WTC11 (cell line): ENCODE results near the gene AGBL4.

Experiments used
- CBFB ChIP-seq: sonication (generic); formaldehyde crosslinking; IDR thresholded peaks from 2 replicates; pipeline ENCODE4 v1.8.1; 2022; ENCODE audit warnings: mild to moderate bottlenecking, low read depth, missing genetic modification reagents
- E2F1 ChIP-seq: sonication (generic); formaldehyde crosslinking; IDR thresholded peaks from 2 replicates; pipeline ENCODE4 v1.8.0; 2022; ENCODE audit warnings: mild to moderate bottlenecking, missing genetic modification reagents
- JUN ChIP-seq: sonication (generic); formaldehyde crosslinking; IDR thresholded peaks from 2 replicates; pipeline ENCODE4 v1.8.0; 2023; ENCODE audit warnings: mild to moderate bottlenecking, missing genetic modification reagents
- ZNF219 ChIP-seq: sonication (generic); formaldehyde crosslinking; IDR thresholded peaks from 2 replicates; pipeline ENCODE4 v1.8.0; 2023; ENCODE audit warnings: missing genetic modification reagents, mild to moderate bottlenecking, borderline replicate concordance
- TF ChIP-seq, protein P1 (sequence below): fragments of 200-600 bp; IDR thresholded peaks from 2 replicates; pipeline ENCODE4 v1.8.0; 2022; ENCODE audit warnings: antibody characterized with exemption
- TF ChIP-seq, protein P2 (sequence below): sonication (generic); formaldehyde crosslinking; IDR thresholded peaks from 2 replicates; pipeline ENCODE4 v1.8.1; 2023; ENCODE audit warnings: mild to moderate bottlenecking, missing genetic modification reagents, moderate library complexity
- TF ChIP-seq, protein P3 (sequence below): sonication (generic); formaldehyde crosslinking; IDR thresholded peaks from 2 replicates; pipeline ENCODE4 v1.8.1; 2022; ENCODE audit warnings: mild to moderate bottlenecking, missing genetic modification reagents, moderate library complexity, borderline replicate concordance
- TF ChIP-seq, protein P4 (sequence below): sonication (generic); formaldehyde crosslinking; IDR thresholded peaks from 2 replicates; pipeline ENCODE4 v1.8.1; 2023; ENCODE audit warnings: mild to moderate bottlenecking, missing genetic modification reagents, borderline replicate concordance
- TF ChIP-seq, protein P5 (sequence below): sonication (generic); formaldehyde crosslinking; IDR thresholded peaks from 2 replicates; pipeline ENCODE4 v1.8.1; 2023; ENCODE audit warnings: mild to moderate bottlenecking, missing genetic modification reagents, moderate library complexity

GRCh38 chr1:48654606-48655210 lies 1369.0 kb downstream of the AGBL4 start:
- TF ChIP-seq JUN, result no peak
- TF ChIP-seq, protein P1, sequence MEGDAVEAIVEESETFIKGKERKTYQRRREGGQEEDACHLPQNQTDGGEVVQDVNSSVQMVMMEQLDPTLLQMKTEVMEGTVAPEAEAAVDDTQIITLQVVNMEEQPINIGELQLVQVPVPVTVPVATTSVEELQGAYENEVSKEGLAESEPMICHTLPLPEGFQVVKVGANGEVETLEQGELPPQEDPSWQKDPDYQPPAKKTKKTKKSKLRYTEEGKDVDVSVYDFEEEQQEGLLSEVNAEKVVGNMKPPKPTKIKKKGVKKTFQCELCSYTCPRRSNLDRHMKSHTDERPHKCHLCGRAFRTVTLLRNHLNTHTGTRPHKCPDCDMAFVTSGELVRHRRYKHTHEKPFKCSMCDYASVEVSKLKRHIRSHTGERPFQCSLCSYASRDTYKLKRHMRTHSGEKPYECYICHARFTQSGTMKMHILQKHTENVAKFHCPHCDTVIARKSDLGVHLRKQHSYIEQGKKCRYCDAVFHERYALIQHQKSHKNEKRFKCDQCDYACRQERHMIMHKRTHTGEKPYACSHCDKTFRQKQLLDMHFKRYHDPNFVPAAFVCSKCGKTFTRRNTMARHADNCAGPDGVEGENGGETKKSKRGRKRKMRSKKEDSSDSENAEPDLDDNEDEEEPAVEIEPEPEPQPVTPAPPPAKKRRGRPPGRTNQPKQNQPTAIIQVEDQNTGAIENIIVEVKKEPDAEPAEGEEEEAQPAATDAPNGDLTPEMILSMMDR, result no peak
- TF ChIP-seq, protein P2, sequence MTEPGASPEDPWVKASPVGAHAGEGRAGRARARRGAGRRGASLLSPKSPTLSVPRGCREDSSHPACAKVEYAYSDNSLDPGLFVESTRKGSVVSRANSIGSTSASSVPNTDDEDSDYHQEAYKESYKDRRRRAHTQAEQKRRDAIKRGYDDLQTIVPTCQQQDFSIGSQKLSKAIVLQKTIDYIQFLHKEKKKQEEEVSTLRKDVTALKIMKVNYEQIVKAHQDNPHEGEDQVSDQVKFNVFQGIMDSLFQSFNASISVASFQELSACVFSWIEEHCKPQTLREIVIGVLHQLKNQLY, result no peak
- TF ChIP-seq E2F1 (CRISPR knock-in tag), result no peak
- TF ChIP-seq, protein P3, sequence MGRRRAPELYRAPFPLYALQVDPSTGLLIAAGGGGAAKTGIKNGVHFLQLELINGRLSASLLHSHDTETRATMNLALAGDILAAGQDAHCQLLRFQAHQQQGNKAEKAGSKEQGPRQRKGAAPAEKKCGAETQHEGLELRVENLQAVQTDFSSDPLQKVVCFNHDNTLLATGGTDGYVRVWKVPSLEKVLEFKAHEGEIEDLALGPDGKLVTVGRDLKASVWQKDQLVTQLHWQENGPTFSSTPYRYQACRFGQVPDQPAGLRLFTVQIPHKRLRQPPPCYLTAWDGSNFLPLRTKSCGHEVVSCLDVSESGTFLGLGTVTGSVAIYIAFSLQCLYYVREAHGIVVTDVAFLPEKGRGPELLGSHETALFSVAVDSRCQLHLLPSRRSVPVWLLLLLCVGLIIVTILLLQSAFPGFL (CRISPR knock-in tag), result no peak
- TF ChIP-seq, protein P4, sequence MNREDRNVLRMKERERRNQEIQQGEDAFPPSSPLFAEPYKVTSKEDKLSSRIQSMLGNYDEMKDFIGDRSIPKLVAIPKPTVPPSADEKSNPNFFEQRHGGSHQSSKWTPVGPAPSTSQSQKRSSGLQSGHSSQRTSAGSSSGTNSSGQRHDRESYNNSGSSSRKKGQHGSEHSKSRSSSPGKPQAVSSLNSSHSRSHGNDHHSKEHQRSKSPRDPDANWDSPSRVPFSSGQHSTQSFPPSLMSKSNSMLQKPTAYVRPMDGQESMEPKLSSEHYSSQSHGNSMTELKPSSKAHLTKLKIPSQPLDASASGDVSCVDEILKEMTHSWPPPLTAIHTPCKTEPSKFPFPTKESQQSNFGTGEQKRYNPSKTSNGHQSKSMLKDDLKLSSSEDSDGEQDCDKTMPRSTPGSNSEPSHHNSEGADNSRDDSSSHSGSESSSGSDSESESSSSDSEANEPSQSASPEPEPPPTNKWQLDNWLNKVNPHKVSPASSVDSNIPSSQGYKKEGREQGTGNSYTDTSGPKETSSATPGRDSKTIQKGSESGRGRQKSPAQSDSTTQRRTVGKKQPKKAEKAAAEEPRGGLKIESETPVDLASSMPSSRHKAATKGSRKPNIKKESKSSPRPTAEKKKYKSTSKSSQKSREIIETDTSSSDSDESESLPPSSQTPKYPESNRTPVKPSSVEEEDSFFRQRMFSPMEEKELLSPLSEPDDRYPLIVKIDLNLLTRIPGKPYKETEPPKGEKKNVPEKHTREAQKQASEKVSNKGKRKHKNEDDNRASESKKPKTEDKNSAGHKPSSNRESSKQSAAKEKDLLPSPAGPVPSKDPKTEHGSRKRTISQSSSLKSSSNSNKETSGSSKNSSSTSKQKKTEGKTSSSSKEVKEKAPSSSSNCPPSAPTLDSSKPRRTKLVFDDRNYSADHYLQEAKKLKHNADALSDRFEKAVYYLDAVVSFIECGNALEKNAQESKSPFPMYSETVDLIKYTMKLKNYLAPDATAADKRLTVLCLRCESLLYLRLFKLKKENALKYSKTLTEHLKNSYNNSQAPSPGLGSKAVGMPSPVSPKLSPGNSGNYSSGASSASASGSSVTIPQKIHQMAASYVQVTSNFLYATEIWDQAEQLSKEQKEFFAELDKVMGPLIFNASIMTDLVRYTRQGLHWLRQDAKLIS (CRISPR knock-in tag), result no peak
- TF ChIP-seq, protein P5, sequence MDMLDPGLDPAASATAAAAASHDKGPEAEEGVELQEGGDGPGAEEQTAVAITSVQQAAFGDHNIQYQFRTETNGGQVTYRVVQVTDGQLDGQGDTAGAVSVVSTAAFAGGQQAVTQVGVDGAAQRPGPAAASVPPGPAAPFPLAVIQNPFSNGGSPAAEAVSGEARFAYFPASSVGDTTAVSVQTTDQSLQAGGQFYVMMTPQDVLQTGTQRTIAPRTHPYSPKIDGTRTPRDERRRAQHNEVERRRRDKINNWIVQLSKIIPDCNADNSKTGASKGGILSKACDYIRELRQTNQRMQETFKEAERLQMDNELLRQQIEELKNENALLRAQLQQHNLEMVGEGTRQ, result no peak
- no peak for TF ChIP-seq CBFB (CRISPR knock-in tag)
- TF ChIP-seq ZNF219 (CRISPR knock-in tag), result no peak
